GM12874 (cell line): ENCODE measurements around the gene ATP2A1.

Experiments used
- TF ChIP-seq, protein P1 (sequence below): IDR thresholded peaks from 2 replicates; pipeline ENCODE4 v1.5.1; 2011; ENCODE audit warnings: low read depth, mild to moderate bottlenecking, control low read depth, low read length, moderate library complexity; ENCODE audit not compliant: insufficient read depth

ATP2A1 gene

DNA sequence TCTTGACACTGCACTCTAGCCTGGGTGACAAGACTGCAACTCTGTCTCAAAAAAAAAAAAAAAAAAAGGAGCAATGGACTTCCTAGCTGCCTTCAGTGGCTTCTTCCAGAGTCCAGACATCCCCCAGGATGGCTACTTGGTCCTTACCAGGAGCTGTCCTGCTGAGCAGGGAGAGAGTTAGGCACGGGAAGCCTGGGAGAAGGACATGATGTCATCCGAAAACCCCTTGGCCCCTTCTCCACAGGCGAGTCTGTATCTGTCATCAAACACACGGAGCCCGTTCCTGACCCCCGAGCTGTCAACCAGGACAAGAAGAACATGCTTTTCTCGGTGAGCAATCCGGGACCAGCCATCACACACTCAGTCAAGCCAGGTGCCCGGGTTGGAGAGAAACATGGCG lies 8.7 kb downstream of the ATP2A1 start:
- TF ChIP-seq, protein P1, sequence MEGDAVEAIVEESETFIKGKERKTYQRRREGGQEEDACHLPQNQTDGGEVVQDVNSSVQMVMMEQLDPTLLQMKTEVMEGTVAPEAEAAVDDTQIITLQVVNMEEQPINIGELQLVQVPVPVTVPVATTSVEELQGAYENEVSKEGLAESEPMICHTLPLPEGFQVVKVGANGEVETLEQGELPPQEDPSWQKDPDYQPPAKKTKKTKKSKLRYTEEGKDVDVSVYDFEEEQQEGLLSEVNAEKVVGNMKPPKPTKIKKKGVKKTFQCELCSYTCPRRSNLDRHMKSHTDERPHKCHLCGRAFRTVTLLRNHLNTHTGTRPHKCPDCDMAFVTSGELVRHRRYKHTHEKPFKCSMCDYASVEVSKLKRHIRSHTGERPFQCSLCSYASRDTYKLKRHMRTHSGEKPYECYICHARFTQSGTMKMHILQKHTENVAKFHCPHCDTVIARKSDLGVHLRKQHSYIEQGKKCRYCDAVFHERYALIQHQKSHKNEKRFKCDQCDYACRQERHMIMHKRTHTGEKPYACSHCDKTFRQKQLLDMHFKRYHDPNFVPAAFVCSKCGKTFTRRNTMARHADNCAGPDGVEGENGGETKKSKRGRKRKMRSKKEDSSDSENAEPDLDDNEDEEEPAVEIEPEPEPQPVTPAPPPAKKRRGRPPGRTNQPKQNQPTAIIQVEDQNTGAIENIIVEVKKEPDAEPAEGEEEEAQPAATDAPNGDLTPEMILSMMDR = no peak

DNA sequence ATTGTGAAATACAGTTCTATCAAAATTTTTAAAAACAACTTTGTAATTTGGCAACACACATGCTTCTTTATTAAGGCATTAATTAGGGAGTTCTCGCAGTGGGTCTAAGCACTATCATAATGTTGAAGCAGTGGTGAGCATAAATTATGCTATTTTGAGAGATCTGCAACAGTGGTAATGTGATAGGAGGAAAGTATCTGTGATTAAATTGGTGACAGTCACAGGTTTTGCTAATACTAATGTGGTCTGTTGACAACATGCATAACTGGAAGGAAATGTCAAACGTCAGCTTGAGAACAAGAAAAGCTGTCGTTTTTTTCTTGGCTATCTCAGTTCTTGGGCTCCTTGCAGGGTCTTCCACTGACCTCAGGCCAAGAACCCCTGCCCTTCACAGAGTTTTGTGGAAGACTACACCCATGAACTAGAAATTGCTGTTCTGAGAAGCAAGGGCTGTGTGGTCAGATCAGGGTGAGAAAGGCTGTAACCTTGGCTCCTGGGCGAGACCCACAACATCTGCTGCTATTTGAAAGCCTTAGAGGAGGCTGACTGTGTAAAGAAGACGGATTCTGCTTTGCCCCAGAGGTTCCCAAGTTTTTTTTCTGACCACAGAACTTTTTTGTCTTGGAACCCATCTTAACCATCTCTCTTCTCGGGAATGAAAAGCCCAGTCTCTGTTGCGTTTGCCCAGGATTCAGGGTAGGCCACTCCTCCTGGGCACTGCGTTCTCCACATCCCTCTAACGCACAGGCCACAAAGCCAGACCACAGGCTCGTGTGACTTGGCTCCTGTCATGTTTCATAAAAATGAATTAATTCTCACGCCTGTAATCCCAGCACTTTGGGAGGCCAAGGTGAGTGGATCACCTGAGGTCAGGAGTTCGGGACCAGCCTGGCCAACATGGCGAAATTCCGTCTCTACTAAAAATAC lies 13.9 kb downstream of the ATP2A1 start:
- TF ChIP-seq, protein P1 = no peak

DNA sequence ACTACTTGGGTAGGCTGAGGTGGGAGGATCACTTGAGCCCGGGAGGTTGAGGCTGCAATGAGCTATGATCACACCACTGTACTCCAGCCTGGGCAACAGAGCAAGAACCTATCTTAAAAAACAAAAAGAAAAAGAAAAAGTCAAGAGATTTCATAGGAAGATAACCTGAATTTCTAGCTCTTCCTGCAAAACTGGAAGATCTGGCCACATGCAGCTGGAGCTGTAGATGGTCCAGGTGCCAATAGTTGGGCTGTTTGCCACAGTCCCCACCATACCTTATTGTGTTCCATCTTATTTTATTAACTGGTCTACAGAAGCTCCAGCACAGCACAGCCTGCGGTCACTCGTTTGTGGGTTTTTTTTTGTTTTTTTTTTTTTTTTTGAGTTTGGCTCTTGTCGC lies 15.0 kb downstream of the ATP2A1 start:
- TF ChIP-seq, protein P1 = no peak

DNA sequence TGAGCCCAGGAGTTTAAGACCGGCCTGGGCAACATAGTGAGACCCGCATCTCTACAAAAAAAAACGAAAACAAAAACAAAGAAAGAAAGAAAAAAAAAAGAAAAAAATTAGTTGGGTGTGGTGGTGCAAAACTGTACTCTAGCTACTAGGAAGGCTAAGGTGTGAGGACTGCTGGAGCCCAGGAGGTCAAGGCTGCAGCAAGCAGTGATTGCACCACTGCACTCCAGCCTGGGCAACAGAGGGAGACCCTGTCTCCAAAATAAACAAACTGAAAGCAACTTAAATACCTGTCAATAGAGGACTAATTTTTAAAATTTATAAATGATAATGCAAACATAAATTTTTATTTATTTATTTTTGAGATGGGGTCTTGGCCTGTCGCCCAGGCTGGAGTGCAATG lies 17.3 kb downstream of the ATP2A1 start:
- TF ChIP-seq, protein P1 = no peak

DNA sequence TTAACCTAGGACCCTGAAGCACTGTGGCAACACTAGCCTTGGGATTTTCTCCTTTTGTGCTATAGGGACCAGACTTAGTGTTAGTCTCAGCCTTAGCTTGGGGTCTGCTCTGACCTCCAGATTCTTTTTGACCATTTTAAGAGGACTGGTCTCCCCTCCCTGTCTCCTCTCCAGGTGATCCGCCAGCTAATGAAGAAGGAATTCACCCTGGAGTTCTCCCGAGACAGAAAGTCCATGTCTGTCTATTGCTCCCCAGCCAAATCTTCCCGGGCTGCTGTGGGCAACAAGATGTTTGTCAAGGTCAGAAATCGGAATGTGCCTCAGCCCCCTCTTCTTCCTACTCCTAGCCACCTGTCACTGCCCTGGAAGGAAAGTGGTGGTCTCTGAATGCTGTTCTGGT lies 19.5 kb downstream of the ATP2A1 start:
- TF ChIP-seq, protein P1 = no peak

DNA sequence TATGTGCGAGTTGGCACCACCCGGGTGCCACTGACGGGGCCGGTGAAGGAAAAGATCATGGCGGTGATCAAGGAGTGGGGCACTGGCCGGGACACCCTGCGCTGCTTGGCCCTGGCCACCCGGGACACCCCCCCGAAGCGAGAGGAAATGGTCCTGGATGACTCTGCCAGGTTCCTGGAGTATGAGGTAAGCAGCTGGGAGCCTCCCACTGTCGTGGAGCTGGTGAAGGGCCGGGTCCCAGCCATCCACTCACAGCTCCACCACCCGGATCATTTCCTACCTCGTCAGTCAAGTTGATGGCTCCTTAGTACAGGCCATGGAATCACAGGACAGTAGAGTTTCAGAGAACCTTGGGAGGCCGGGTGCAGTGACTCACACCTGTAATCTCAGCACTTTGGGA lies 20.0 kb downstream of the ATP2A1 start:
- TF ChIP-seq, protein P1 = no peak

DNA sequence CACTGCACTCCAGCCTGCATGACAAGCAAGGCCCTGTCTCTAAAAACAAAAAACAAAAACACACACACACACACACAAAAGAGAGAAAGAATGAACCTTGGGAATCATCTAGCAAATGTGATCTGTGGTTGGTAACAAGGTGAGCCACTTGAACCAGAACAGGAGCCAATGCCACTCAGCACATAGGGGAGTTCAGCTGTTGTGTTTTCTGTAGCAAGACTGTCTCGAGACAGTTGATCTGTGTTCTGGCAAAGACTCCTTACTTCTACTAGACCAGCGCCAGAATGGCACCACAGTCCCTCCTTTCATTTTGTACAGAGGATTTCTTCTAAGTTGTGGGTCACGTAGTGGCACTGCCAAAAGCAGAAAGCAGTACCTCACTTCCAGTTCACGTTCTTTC lies 20.7 kb downstream of the ATP2A1 start:
- TF ChIP-seq, protein P1 = no peak
